ENCODE data around the gene APOBEC3G. TPM values are rescaled to one million over a fixed set of nuclear protein-coding genes. Genes with fewer than 3 reads are reported as not detected.

Gene APOBEC3G
- total and polyA plus RNA-seq, 4 experiments from 2014 or later = 44.5 to 110 (median 73.0) TPM

DNA sequence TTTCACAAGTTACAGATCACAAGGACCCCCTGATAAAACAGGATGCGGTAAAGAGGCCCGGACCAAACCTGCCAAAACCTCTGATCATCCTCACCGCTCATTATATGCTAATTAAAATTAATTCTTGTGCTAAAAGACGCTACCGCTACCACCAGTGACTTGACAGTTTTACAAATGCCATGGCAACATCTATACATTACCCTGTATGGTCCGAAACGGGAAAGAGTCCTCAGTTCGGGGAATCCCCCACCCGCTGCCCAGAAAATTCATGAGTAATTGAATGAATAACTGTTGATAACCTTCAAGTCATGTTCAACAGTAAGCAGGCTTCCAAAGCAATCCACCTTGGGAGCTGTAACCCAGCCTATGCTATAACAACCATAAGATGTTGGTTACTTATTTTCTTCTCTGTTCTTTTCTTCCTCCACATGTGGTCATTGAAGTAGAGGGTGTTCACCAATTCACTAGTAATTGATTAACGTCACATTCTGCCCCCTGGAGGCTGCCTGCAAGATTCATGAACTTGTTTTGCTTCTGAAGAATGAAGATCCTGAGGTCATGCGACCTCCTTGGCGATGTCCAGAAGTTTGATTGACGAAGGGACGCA is 40.6 kb downstream of the APOBEC3G start:
- Histone ChIP-seq H3K27ac (ENCODE audit: low read depth, low read length) (peak overlapping the region; percentile 52), H3K4me1 (ENCODE audit: insufficient read depth, low read length) (peaks cover 35% of the 10 kb centered on the region), H3K4me3 (ENCODE audit: low read length in 2 of 2) (no peak overlapping the region), H3K36me3 (ENCODE audit: insufficient read depth, low read length) (no peaks in the 10 kb centered on the region), H3K9me3 (ENCODE audit: control insufficient read depth in 1 of 2, low read length in 2 of 2) (no peaks in the 10 kb centered on the region), H3K27me3 (ENCODE audit: insufficient read depth, low read length) (no peaks in the 10 kb centered on the region)
- H3K4me1 Mint-ChIP-seq = peaks cover 29 to 49% (median 34%) of the 10 kb centered on the region in 4 donors
- no peaks in the 10 kb centered on the region for H3K36me3 Mint-ChIP-seq
- ChIA-PET POLR2A (ENCODE audit: partially characterized antibody) (interaction anchor here (0.6 to 1.9 kb wide), 9 partner anchors 9 to 198 kb away, joined by 3 to 6 read pairs (median 4); no protein-coding TSS in a partner anchor), CTCF (ENCODE audit: partially characterized antibody) (interaction anchor here (0.8 to 6.5 kb wide), 12 partner anchors 9 to 349 kb away, joined by 3 to 101 read pairs (median 5); partner anchors contain the start of genes APOBEC3C, APOBEC3H and RPL3)
- intact Hi-C loops (cut with micrococcal nuclease) = loop anchor here (1.0 to 5.0 kb wide), 6 partner anchors 27 to 247 kb away; partner anchors contain the start of genes APOBEC3C and APOBEC3G
- H3K27ac Mint-ChIP-seq = peak overlapping the region; percentile 77 to 92 (median 88)
- no peaks in the 10 kb centered on the region for H3K9me3 Mint-ChIP-seq
- peak overlapping the region; percentile 53 to 82 (median 74) for H3K4me3 Mint-ChIP-seq
- no peaks in the 10 kb centered on the region for H3K27me3 Mint-ChIP-seq
- DNase-seq = peak; percentile 69 to 88 (median 73)

GRCh38 chr22:39120983-39121382 is 43.9 kb downstream of the APOBEC3G start:
- Histone ChIP-seq H3K36me3 (ENCODE audit: insufficient read depth, low read length) (no peaks in the 10 kb centered on the region), H3K27ac (ENCODE audit: low read depth, low read length) (no peak overlapping the region), H3K27me3 (ENCODE audit: insufficient read depth, low read length) (no peaks in the 10 kb centered on the region), H3K4me3 (ENCODE audit: low read length in 2 of 2) (no peak overlapping the region), H3K9me3 (ENCODE audit: control insufficient read depth in 1 of 2, low read length in 2 of 2) (no peaks in the 10 kb centered on the region), H3K4me1 (ENCODE audit: insufficient read depth, low read length) (peaks cover 30% of the 10 kb centered on the region)
- POLR2A ChIA-PET (ENCODE audit: partially characterized antibody) = interaction anchor here (1.7 kb wide), 1 partner anchor 116 kb away, joined by 4 read pairs; no protein-coding TSS in a partner anchor
- H3K4me3 Mint-ChIP-seq = no peak overlapping the region
- CTCF ChIA-PET (ENCODE audit: partially characterized antibody) = interaction anchor here (6.5 kb wide), 1 partner anchor 114 kb away, joined by 101 read pairs; no protein-coding TSS in a partner anchor
- no peaks in the 10 kb centered on the region for H3K27me3 Mint-ChIP-seq
- intact Hi-C loops (cut with micrococcal nuclease) = no loop called here
- H3K4me1 Mint-ChIP-seq = peaks cover 24 to 36% (median 31%) of the 10 kb centered on the region in 4 donors
- DNase-seq = no peak
- peak overlapping the region in 1 of 7 donors; percentile 35 for H3K27ac Mint-ChIP-seq
- H3K9me3 Mint-ChIP-seq = no peaks in the 10 kb centered on the region
- H3K36me3 Mint-ChIP-seq = no peaks in the 10 kb centered on the region

DNA sequence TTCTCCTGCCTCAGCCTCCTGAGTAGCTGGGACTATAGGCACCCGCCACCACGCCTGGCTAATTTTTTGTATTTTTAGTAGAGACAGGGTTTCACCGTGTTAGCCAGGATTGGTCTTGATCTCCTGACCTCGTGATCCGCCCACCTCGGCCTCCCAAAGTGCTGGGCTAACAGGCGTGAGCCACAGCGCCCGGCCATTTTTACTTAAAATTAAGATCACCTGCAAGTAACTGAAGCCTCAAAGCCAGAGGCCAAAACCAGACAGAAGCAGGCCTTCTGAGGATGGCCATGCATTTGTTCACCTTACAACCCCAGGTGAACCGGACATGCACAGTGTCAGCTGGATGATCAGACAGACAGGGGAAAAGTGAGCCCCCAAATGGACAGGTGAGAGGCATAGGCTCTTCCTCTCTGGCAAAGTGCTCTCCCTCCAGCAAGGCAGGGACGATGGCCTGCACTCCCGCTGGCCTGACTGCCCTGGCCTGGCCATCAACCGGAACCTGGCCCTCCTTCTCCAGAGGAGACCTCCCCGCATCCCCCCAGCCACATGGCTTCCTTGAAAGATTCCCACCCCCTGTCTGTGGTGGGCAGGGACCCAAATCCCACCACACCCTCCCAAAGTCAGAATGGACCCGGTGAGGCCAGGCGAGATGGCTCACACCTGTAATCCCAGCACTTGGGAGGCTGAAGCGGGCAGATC is 45.8 kb downstream of the APOBEC3G start:
- POLR2A ChIA-PET (ENCODE audit: partially characterized antibody) = no interaction called here
- Histone ChIP-seq H3K4me3 (ENCODE audit: low read length in 2 of 2) (no peak overlapping the region), H3K4me1 (ENCODE audit: insufficient read depth, low read length) (peaks cover 10% of the 10 kb centered on the region), H3K36me3 (ENCODE audit: insufficient read depth, low read length) (no peaks in the 10 kb centered on the region), H3K27me3 (ENCODE audit: insufficient read depth, low read length) (no peaks in the 10 kb centered on the region), H3K27ac (ENCODE audit: low read depth, low read length) (no peak overlapping the region), H3K9me3 (ENCODE audit: control insufficient read depth in 1 of 2, low read length in 2 of 2) (no peaks in the 10 kb centered on the region)
- no peak for DNase-seq
- Mint-ChIP-seq H3K4me3 (no peak overlapping the region), H3K9me3 (no peaks in the 10 kb centered on the region), H3K4me1 (peaks cover 10 to 19% (median 16%) of the 10 kb centered on the region in 4 donors), H3K27ac (peak overlapping the region in 1 of 7 donors; percentile 25), H3K27me3 (no peaks in the 10 kb centered on the region), H3K36me3 (no peaks in the 10 kb centered on the region)
- intact Hi-C loops (cut with micrococcal nuclease) = loop anchor here (1.0 kb wide), 2 partner anchors 116 to 253 kb away; no protein-coding TSS in a partner anchor
- CTCF ChIA-PET (ENCODE audit: partially characterized antibody) = interaction anchor here (3.1 to 6.5 kb wide), 2 partner anchors 116 to 253 kb away, joined by 15 to 101 read pairs; no protein-coding TSS in a partner anchor

- no peaks in the 10 kb centered on the region for H3K27me3 Mint-ChIP-seq
- no peak overlapping the region for H3K4me3 Mint-ChIP-seq
- Histone ChIP-seq H3K9me3 (ENCODE audit: control insufficient read depth in 1 of 2, low read length in 2 of 2) (no peaks in the 10 kb centered on the region), H3K4me3 (ENCODE audit: low read length in 2 of 2) (no peak overlapping the region), H3K4me1 (ENCODE audit: insufficient read depth, low read length) (peaks cover 4% of the 10 kb centered on the region), H3K27me3 (ENCODE audit: insufficient read depth, low read length) (no peaks in the 10 kb centered on the region), H3K36me3 (ENCODE audit: insufficient read depth, low read length) (no peaks in the 10 kb centered on the region), H3K27ac (ENCODE audit: low read depth, low read length) (no peak overlapping the region)
- H3K4me1 Mint-ChIP-seq = peaks cover 4 to 14% (median 11%) of the 10 kb centered on the region in 4 donors
- DNase-seq = no peak
- H3K27ac Mint-ChIP-seq = no peak overlapping the region
- POLR2A ChIA-PET (ENCODE audit: partially characterized antibody) = interaction anchor here (1.9 kb wide), 1 partner anchor 10 kb away, joined by 4 read pairs; no protein-coding TSS in a partner anchor
- no peaks in the 10 kb centered on the region for H3K36me3 Mint-ChIP-seq
- H3K9me3 Mint-ChIP-seq = no peaks in the 10 kb centered on the region
- intact Hi-C loops (cut with micrococcal nuclease) = no loop called here
- CTCF ChIA-PET (ENCODE audit: partially characterized antibody) = interaction anchor here (0.9 to 6.5 kb wide), 4 partner anchors 117 to 254 kb away, joined by 3 to 101 read pairs (median 12); no protein-coding TSS in a partner anchor
Measured at GRCh38 chr22:39123751-39124581, 46.9 kb downstream of the APOBEC3G start.

DNA sequence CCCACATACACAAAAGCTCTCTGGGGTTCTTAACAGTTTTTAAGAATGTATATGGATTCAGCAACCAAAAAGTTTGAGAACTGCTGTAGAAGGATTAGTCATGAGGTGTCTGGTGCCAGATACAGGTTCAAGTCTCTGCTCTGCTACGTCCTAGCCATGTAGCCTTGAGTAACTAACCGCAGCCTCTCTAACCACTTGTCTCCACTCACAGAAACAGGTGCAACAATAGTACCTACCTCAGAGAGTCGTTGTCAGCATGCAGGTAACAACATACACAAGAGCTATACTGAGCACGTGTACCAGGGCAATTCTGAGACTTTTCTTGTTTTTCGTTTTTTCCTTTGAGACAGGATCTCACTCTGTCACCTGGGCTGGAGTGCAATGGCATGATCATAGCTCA is 48.5 kb downstream of the APOBEC3G start:
- no peaks in the 10 kb centered on the region for H3K9me3 Mint-ChIP-seq
- H3K27me3 Mint-ChIP-seq = no peaks in the 10 kb centered on the region
- no peaks in the 10 kb centered on the region for H3K36me3 ChIP-seq (ENCODE audit: insufficient read depth, low read length)
- CTCF ChIA-PET (ENCODE audit: partially characterized antibody) = interaction anchor here (1.4 to 2.1 kb wide), 3 partner anchors 118 to 256 kb away, joined by 3 to 12 read pairs (median 8); no protein-coding TSS in a partner anchor
- no peak overlapping the region for H3K27ac ChIP-seq (ENCODE audit: low read depth, low read length)
- H3K4me3 Mint-ChIP-seq = no peak overlapping the region
- H3K9me3 ChIP-seq (ENCODE audit: control insufficient read depth in 1 of 2, low read length in 2 of 2) = no peaks in the 10 kb centered on the region
- H3K36me3 Mint-ChIP-seq = peaks cover 5 to 10% of the 10 kb centered on the region in 2 donors
- no peaks in the 10 kb centered on the region for H3K27me3 ChIP-seq (ENCODE audit: insufficient read depth, low read length)
- H3K4me3 ChIP-seq (ENCODE audit: low read length in 2 of 2) = no peak overlapping the region
- peak overlapping the region in 2 of 7 donors; percentile 29 to 51 for H3K27ac Mint-ChIP-seq
- peaks cover 4% of the 10 kb centered on the region for H3K4me1 ChIP-seq (ENCODE audit: insufficient read depth, low read length)
- peaks cover 4 to 17% (median 11%) of the 10 kb centered on the region in 4 donors for H3K4me1 Mint-ChIP-seq
- intact Hi-C loops (cut with micrococcal nuclease) = no loop called here
- POLR2A ChIA-PET (ENCODE audit: partially characterized antibody) = interaction anchor here (0.6 to 1.9 kb wide), 2 partner anchors 9 to 194 kb away, joined by 3 to 4 read pairs; partner anchors contain the start of gene RPL3
- DNase-seq = no peak

GRCh38 chr22:39128508-39128907 is 51.4 kb downstream of the APOBEC3G start:
- Histone ChIP-seq H3K27ac (ENCODE audit: low read depth, low read length) (no peak overlapping the region), H3K27me3 (ENCODE audit: insufficient read depth, low read length) (no peaks in the 10 kb centered on the region), H3K36me3 (ENCODE audit: insufficient read depth, low read length) (peaks cover 12% of the 10 kb centered on the region), H3K4me1 (ENCODE audit: insufficient read depth, low read length) (no peaks in the 10 kb centered on the region), H3K4me3 (ENCODE audit: low read length in 2 of 2) (no peak overlapping the region), H3K9me3 (ENCODE audit: control insufficient read depth in 1 of 2, low read length in 2 of 2) (no peaks in the 10 kb centered on the region)
- no peak for DNase-seq
- Mint-ChIP-seq H3K36me3 (peaks cover 18 to 22% of the 10 kb centered on the region in 2 donors), H3K27me3 (no peaks in the 10 kb centered on the region), H3K4me3 (no peak overlapping the region), H3K4me1 (peaks cover 0 to 5% (median 3%) of the 10 kb centered on the region in 4 donors), H3K27ac (peak overlapping the region in 3 of 7 donors; percentile 40 to 70 (median 68)), H3K9me3 (no peaks in the 10 kb centered on the region)
- intact Hi-C loops (cut with micrococcal nuclease) = no loop called here
- CTCF ChIA-PET (ENCODE audit: partially characterized antibody) = interaction anchor here (1.0 kb wide), 2 partner anchors 11 to 123 kb away, joined by 3 read pairs; no protein-coding TSS in a partner anchor
- POLR2A ChIA-PET (ENCODE audit: partially characterized antibody) = interaction anchor here (0.5 kb wide), 1 partner anchor 189 kb away, joined by 3 read pairs; no protein-coding TSS in a partner anchor
